VCaP (cell line): Measurements from ENCODE around the gene ZNF362.
"Not testable (repeated sequence)": the region's sequence is repeated elsewhere in the genome, so short reads cannot be mapped to it uniquely, and the experiment has no call there.

ENCODE experiments used
- H3K27ac ChIP-seq: fragments of 450-650 bp; 2 replicates; pipeline ENCODE4 v1.5.1; 2017
- TF ChIP-seq, protein P1 (sequence below): fragments of 450-650 bp; conservative IDR thresholded peaks from 2 replicates; pipeline ENCODE4 v1.5.1; 2017; ENCODE audit warnings: mild to moderate bottlenecking, moderate library complexity

Gene ZNF362

GRCh38 chr1:33235521-33235920, 20.8 kb upstream of the ZNF362 start:
- peak overlapping the region; percentile 19; the same call in 1 of the 2 replicates for H3K27ac ChIP-seq

GRCh38 chr1:33236498-33236897, 19.8 kb upstream of the ZNF362 start:
- TF ChIP-seq, protein P1, sequence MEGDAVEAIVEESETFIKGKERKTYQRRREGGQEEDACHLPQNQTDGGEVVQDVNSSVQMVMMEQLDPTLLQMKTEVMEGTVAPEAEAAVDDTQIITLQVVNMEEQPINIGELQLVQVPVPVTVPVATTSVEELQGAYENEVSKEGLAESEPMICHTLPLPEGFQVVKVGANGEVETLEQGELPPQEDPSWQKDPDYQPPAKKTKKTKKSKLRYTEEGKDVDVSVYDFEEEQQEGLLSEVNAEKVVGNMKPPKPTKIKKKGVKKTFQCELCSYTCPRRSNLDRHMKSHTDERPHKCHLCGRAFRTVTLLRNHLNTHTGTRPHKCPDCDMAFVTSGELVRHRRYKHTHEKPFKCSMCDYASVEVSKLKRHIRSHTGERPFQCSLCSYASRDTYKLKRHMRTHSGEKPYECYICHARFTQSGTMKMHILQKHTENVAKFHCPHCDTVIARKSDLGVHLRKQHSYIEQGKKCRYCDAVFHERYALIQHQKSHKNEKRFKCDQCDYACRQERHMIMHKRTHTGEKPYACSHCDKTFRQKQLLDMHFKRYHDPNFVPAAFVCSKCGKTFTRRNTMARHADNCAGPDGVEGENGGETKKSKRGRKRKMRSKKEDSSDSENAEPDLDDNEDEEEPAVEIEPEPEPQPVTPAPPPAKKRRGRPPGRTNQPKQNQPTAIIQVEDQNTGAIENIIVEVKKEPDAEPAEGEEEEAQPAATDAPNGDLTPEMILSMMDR, result no peak

More at GRCh38 chr1:33235521-33235920, 20.8 kb upstream of the ZNF362 start:
- TF ChIP-seq, protein P1, result no peak

DNA sequence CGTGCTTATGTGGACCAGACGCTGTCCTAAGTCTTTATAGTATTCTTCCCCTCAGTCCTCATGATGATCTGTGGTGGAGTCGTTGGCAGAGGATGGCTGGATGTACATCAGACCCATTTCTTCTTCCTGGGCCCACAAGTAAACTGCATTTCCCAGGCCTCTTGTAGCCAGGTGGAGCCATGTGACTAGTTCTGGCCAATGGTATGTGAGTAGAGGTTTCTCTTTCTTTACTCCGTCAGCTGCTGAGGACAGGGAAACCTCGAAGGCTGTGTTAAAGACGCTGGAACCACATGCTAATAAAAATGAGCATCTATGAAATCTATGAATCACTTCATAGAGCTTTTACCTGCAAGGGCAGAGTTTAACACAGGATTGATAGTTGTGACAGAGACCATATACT, 18.7 kb upstream of the ZNF362 start:
- no peak overlapping the region for H3K27ac ChIP-seq
- TF ChIP-seq, protein P1, result no peak

More at GRCh38 chr1:33236498-33236897, 19.8 kb upstream of the ZNF362 start:
- H3K27ac ChIP-seq, result no peak overlapping the region

- H3K27ac ChIP-seq, result not testable (repeated sequence)
Measured at GRCh38 chr1:33238194-33238724, 18.0 kb upstream of the ZNF362 start.

GRCh38 chr1:33239410-33239809, 16.9 kb upstream of the ZNF362 start:
- H3K27ac ChIP-seq, result not testable (repeated sequence)

DNA sequence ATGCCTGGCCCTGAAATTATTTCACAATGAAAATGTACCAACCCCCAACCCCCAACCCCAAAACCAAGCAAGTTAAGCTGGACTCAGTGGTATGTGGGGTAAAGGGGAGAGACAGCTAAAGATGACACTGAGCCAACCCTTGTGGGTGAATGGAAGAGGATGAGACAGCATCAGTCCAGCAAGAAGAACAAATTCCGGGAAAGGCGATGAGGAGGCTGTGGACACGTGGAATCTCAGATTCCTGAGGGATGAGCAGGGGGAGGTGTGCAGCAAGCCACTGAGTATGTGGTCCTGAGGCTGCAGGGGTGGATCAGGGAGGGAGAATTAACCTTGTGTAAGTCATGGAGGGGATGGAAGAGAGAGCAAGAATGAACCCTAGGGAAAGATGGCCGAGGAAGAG, 14.4 kb upstream of the ZNF362 start:
- H3K27ac ChIP-seq, result no peak overlapping the region
- TF ChIP-seq, protein P1, result no peak

GRCh38 chr1:33242652-33243051, 13.6 kb upstream of the ZNF362 start:
- TF ChIP-seq, protein P1, result no peak
- H3K27ac ChIP-seq, result no peak overlapping the region

GRCh38 chr1:33244143-33244808, 12.0 kb upstream of the ZNF362 start:
- TF ChIP-seq, protein P1, result no peak
- H3K27ac ChIP-seq, result no peak overlapping the region
